ENCODE results near the gene TSPYL6. TPM values are rescaled to one million over a fixed set of nuclear protein-coding genes. Genes with fewer than 3 reads are reported as not detected.

Gene TSPYL6
- total RNA-seq, 1 experiment from 2014 or later, result not detected

- no peak overlapping the region for H3K4me3 ChIP-seq (ENCODE audit: low read depth, low read length)
- intact Hi-C loops (cut with micrococcal nuclease; ENCODE audit: unreplicated experiment), result no loop called here
- H3K36me3 Mint-ChIP-seq (ENCODE audit: insufficient read depth, unreplicated experiment), result no peaks in the 10 kb centered on the region
- ChIA-PET CTCF (no interaction called here), POLR2A (no interaction called here)
- no peaks in the 10 kb centered on the region for H3K27me3 Mint-ChIP-seq (ENCODE audit: insufficient read depth, unreplicated experiment)
- no peaks in the 10 kb centered on the region for H3K9me3 ChIP-seq
- BruUV-seq (replicated peaks), result no TSS peak
- H3K4me1 Mint-ChIP-seq (ENCODE audit: low read depth, unreplicated experiment), result no peaks in the 10 kb centered on the region
- H3K27me3 ChIP-seq (replicated peaks; ENCODE audit: control insufficient read depth, insufficient read depth, low read length), result no peaks in the 10 kb centered on the region
- H3K36me3 ChIP-seq (ENCODE audit: control insufficient read depth, insufficient read depth, low read length), result no peaks in the 10 kb centered on the region
- peaks cover 8% of the 10 kb centered on the region for H3K9me3 Mint-ChIP-seq (ENCODE audit: unreplicated experiment)
- H3K4me3 Mint-ChIP-seq (ENCODE audit: unreplicated experiment), result no peak overlapping the region
- DNase-seq, result no peak
- H3K27ac Mint-ChIP-seq (ENCODE audit: unreplicated experiment), result no peak overlapping the region
- H3K4me1 ChIP-seq, result peaks cover 16% of the 10 kb centered on the region
- no peak for TF ChIP-seq CTCF (IDR thresholded peaks at IDR 0.05; ENCODE audit: insufficient read depth in 1 of 2, low read depth in 1 of 2, low read length in 1 of 2, severe bottlenecking in 1 of 2, unreplicated experiment in 1 of 2)
Observed at GRCh38 chr2:54259413-54260240, 3.6 kb upstream of the TSPYL6 start.

GRCh38 chr2:54258166-54258565, 2.1 kb upstream of the TSPYL6 start:
- ChIA-PET POLR2A (no interaction called here), CTCF (no interaction called here)
- no peak for TF ChIP-seq CTCF (IDR thresholded peaks at IDR 0.05; ENCODE audit: insufficient read depth in 1 of 2, low read depth in 1 of 2, low read length in 1 of 2, severe bottlenecking in 1 of 2, unreplicated experiment in 1 of 2)
- Histone ChIP-seq H3K4me1 (peaks cover 16% of the 10 kb centered on the region), H3K27me3 (replicated peaks; ENCODE audit: control insufficient read depth, insufficient read depth, low read length) (no peaks in the 10 kb centered on the region), H3K36me3 (ENCODE audit: control insufficient read depth, insufficient read depth, low read length) (no peaks in the 10 kb centered on the region), H3K4me3 (ENCODE audit: low read depth, low read length) (no peak overlapping the region), H3K9me3 (no peaks in the 10 kb centered on the region)
- no TSS peak for BruUV-seq (replicated peaks)
- Mint-ChIP-seq H3K4me1 (ENCODE audit: low read depth, unreplicated experiment) (no peaks in the 10 kb centered on the region), H3K27ac (ENCODE audit: unreplicated experiment) (no peak overlapping the region), H3K36me3 (ENCODE audit: insufficient read depth, unreplicated experiment) (no peaks in the 10 kb centered on the region), H3K27me3 (ENCODE audit: insufficient read depth, unreplicated experiment) (no peaks in the 10 kb centered on the region), H3K4me3 (ENCODE audit: unreplicated experiment) (no peak overlapping the region), H3K9me3 (ENCODE audit: unreplicated experiment) (no peaks in the 10 kb centered on the region)
- intact Hi-C loops (cut with micrococcal nuclease; ENCODE audit: unreplicated experiment), result no loop called here
- DNase-seq, result no peak

- Histone ChIP-seq H3K36me3 (ENCODE audit: control insufficient read depth, insufficient read depth, low read length) (no peaks in the 10 kb centered on the region), H3K4me1 (0 out of 2 replicates have a peak, but pooled peaks cover 9% of the 10 kb centered on the region), H3K27me3 (replicated peaks; ENCODE audit: control insufficient read depth, insufficient read depth, low read length) (no peaks in the 10 kb centered on the region), H3K9me3 (no peaks in the 10 kb centered on the region), H3K4me3 (ENCODE audit: low read depth, low read length) (no peak overlapping the region)
- H3K4me1 Mint-ChIP-seq (ENCODE audit: low read depth, unreplicated experiment), result peaks cover 8% of the 10 kb centered on the region
- BruUV-seq (replicated peaks), result no TSS peak
- intact Hi-C loops (cut with micrococcal nuclease; ENCODE audit: unreplicated experiment), result no loop called here
- DNase-seq, result no peak
- no peaks in the 10 kb centered on the region for H3K36me3 Mint-ChIP-seq (ENCODE audit: insufficient read depth, unreplicated experiment)
- no peak overlapping the region for H3K4me3 Mint-ChIP-seq (ENCODE audit: unreplicated experiment)
- TF ChIP-seq CTCF (IDR thresholded peaks at IDR 0.05; ENCODE audit: insufficient read depth in 1 of 2, low read depth in 1 of 2, low read length in 1 of 2, severe bottlenecking in 1 of 2, unreplicated experiment in 1 of 2), result no peak
- CTCF ChIA-PET, result no interaction called here
- no peak overlapping the region for H3K27ac Mint-ChIP-seq (ENCODE audit: unreplicated experiment)
- no peaks in the 10 kb centered on the region for H3K27me3 Mint-ChIP-seq (ENCODE audit: insufficient read depth, unreplicated experiment)
- H3K9me3 Mint-ChIP-seq (ENCODE audit: unreplicated experiment), result no peaks in the 10 kb centered on the region
- POLR2A ChIA-PET, result no interaction called here
Observed at GRCh38 chr2:54255230-54256090, 569 bp downstream of the TSPYL6 start.

Data from Caco-2 (cell line).